Hepatocyte (in vitro differentiated cells): ENCODE results near the gene INSR.

Experiments
- EZH2 ChIP-seq: fragments of 200-600 bp; sonication (generic); IDR thresholded peaks from 2 replicates; pipeline ENCODE4 v1.6.1; 2016; ENCODE audit warnings: antibody characterized with exemption, mild to moderate bottlenecking, borderline replicate concordance
- TF ChIP-seq, protein P1 (sequence below): fragments of 200-600 bp; sonication (generic); IDR thresholded peaks from 2 replicates; pipeline ENCODE4 v1.5.1; 2016; ENCODE audit warnings: antibody characterized with exemption, mild to moderate bottlenecking; ENCODE audit not compliant: poor library complexity

DNA sequence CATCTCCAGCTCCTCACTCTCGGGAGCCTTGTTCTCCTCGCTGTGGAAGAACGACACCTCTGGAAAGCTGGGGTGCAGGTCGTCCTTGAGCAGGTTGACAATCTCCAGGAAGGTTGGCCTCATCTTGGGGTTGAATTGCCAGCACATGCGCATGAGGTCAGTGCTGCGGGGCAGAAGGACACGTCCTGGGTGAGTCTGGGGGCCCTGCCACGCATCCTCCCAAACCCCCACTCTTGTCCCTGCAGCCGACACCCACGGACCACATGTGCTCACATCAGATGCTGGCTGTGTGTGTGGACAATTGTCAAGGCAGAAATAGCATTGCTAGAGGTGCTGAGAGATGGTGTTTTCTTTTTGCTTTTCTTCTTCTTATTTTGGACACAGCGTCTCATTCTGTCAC lies 177.0 kb downstream of the INSR start:
- TF ChIP-seq, protein P1, sequence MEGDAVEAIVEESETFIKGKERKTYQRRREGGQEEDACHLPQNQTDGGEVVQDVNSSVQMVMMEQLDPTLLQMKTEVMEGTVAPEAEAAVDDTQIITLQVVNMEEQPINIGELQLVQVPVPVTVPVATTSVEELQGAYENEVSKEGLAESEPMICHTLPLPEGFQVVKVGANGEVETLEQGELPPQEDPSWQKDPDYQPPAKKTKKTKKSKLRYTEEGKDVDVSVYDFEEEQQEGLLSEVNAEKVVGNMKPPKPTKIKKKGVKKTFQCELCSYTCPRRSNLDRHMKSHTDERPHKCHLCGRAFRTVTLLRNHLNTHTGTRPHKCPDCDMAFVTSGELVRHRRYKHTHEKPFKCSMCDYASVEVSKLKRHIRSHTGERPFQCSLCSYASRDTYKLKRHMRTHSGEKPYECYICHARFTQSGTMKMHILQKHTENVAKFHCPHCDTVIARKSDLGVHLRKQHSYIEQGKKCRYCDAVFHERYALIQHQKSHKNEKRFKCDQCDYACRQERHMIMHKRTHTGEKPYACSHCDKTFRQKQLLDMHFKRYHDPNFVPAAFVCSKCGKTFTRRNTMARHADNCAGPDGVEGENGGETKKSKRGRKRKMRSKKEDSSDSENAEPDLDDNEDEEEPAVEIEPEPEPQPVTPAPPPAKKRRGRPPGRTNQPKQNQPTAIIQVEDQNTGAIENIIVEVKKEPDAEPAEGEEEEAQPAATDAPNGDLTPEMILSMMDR: no peak
- TF ChIP-seq EZH2: no peak
